Femur (tissue), 1 donor: Measurements from ENCODE around the gene GDE1.

Source experiments
- DNase-seq: peaks from one replicate; pipeline ENCODE4 v3.0.0-alpha.2; 2017

Gene GDE1

GRCh38 chr16:19523559-19524355 lies 1.9 kb upstream of the GDE1 start, which contains the start of gene CCP110:
Gene CCP110 (plus strand): TSS chr16:19523942. CDS start chr16:19527882, 3,940 bp downstream.
- peak; percentile 98 for DNase-seq

- no peak for DNase-seq
These were observed 1.3 kb upstream of the GDE1 start for GRCh38 chr16:19523184-19523558.

GRCh38 chr16:19522760-19523159 lies 862 bp upstream of the GDE1 start:
- no peak for DNase-seq

DNA sequence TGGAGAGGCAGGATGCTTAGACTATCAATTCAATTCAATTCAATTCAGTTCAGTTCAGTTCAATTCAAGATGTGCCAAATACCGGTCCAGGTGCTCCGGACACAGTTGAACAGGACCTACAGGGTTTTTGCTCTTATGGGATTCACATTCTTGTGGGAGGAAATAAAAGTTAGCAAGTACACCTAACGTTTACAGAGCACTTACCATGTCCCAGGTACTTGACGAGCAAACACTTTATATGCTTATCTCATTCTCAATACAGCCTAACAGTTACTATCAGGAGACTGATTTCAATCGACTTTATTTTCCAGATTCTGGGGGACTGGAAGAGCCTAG lies 467 bp upstream of the GDE1 start:
- DNase-seq = no peak

DNA sequence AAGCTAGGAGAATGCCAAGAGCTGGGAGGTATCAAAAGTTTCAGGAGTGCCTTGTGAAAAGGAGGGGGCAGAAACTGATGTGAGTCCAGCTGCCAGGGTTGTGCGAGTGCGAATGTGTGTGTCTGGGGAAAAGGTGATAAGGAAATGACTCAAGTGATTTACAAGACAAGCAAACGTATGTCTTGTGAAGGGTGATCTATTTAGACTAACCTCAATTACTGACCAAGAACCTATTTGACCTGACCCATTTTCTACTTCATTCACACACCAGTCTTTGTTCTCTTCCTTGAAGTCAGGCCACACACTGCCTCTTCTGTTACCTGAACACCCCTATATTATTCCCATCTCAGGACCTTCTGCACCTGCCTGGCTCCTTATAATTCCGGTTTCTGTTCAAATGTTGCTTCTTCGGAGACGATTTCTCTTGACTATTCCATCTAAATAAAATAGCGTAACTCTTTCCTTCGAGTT lies 1.0 kb downstream of the GDE1 start:
- DNase-seq = no peak

DNA sequence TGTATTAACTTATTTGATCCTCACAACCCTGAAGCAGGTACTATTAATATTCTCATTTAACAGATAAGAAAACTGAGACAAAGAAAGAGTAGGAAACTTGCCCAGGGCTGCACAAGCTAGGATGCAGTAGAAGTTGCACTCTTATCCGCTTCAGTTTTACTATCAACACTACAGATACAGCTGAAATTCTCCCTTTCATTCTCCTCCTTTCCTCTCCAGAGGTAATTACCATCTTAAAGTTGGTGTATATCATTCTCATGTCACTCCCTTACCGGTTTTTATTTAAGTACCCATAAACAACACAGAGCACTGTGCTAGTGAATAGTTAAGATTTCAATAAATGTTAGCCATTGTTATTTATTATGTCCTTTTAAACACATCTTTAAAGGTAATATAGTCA lies 3.5 kb downstream of the GDE1 start:
- no peak for DNase-seq

DNA sequence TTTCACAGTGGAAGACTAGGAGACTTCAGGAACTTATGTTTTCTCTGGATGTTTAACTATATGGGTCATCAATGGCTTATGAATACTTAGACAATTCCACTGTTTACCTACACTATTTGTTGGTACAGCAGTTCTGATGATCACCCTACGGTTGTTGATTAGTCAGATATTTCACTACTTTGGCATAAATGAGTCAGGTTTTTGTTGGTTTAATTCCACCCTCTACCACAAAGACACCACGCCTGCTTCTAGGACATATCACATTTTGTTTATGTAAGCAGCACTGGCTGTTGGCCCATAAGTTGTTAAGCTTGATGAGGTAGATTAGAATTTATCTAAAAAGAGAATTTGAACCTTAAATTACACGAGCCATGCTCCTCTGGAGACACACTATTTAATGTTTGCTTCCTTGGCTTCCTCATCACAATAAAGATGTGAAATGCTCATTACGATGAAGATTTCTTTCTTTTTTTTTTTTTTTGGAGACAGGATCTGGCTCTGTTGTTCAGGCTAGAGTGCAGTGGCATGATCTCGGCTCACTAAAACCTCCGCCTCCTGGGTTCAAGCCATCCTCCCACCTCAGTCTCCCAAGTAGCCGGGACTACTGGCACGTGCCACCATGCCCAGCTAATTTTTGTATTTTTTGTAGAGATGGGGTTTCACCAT lies 4.3 kb downstream of the GDE1 start:
- no peak for DNase-seq

DNA sequence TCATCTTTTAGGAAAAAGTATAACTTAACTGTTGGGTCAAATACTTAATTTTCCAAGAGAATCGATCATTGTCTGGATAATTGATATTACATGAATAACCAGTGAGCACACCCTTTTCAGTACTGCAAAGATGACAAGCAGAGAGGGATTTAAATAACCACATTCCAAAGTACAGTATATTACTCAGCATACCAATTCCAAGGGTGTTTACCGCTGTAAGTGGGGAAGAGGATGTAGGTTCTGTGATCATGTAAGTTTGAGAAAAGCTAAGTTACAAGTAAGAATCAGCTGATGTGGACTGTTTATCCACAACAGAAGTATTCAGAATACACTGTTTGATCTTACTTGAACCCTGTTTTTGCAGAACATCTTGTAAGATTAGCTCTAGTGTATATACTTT lies 6.1 kb downstream of the GDE1 start:
- DNase-seq = no peak

GRCh38 chr16:19513377-19514053 lies 8.4 kb downstream of the GDE1 start:
- DNase-seq = no peak

DNA sequence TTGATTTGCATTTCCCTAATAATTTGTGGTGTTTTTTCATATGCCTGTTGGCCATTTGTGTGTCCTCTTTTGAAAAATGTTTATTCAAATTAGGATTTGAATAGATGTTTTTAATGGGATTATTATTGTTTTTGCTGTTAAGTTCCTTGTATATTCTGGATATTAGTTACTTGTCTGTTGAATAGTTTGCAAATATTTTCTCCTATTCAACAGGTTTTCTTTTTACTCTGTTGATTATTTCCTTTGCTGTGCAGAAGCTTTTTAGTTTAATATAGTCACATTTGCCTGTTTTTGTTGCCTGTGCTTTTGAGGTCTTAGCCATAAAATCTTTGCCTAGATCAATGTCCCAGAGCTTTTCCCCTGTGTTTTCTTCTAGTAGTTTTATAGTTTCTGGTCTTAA lies 9.6 kb downstream of the GDE1 start:
- no peak for DNase-seq

GRCh38 chr16:19507867-19508266 lies 14.0 kb downstream of the GDE1 start:
- no peak for DNase-seq

- no peak for DNase-seq
These were observed 14.9 kb downstream of the GDE1 start for GRCh38 chr16:19506965-19507364.

DNA sequence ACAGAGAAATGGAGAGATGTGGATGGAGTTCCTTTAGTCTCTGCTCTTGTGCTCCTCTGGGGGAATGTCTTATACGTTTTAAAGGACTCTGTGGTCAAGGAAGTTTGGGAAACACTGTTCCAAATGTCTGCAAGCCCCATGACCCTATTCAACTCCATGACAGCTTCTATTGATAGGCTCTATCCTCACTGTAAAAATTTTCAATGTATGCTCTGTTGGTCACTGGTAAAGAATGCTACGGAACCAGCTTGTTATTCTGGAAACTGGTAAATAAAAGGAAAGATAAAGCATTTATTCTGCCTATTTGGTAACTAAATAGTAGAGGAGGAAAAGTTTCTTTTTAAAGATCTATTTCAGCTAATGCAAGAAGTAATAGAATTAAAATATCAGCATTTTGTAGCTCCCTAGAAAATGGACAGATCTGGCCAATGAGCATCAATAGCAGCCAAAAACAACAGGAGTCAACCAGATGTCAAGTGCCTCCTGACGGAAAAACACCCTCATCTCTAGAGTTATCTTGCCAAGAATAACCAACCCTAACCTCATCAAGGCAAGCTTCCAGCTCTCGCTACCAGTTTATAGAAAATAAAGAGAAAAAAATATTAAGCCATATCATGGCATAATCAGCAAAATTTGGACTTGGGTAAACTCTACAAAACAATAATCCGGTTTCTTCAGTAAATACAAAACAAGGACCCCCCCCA lies 16.1 kb downstream of the GDE1 start:
- peak; percentile 32 for DNase-seq

GRCh38 chr16:19503461-19504075 lies 18.3 kb downstream of the GDE1 start:
- no peak for DNase-seq

GRCh38 chr16:19502395-19503131 lies 19.3 kb downstream of the GDE1 start:
- DNase-seq = peak; percentile 80

GRCh38 chr16:19499481-19499880 lies 22.4 kb downstream of the GDE1 start:
- no peak for DNase-seq

- DNase-seq = no peak
These were observed 22.9 kb downstream of the GDE1 start for GRCh38 chr16:19499006-19499405.

GRCh38 chr16:19497176-19497575 lies 24.7 kb downstream of the GDE1 start:
- DNase-seq = no peak

DNA sequence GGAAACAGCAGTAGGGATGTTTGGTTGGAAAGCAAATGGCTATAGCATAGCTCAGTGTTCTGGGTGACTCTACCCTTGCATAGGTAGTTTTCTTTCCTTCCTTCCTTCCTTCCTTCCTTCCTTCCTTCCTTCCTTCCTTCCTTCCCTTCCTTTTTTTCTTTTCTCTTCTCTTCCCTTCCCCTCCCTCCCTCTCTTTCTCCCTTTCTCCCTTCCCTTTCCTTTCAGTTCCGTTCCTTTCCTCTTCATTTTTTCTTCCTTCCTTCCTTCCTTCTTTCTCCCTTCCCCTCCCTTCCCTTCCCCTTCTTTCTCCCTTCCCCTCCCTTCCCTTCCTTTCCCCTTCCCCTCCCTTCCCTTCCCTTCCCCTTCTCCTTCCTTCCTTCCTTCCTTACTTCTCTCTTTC lies 31.3 kb downstream of the GDE1 start:
- no peak for DNase-seq

DNA sequence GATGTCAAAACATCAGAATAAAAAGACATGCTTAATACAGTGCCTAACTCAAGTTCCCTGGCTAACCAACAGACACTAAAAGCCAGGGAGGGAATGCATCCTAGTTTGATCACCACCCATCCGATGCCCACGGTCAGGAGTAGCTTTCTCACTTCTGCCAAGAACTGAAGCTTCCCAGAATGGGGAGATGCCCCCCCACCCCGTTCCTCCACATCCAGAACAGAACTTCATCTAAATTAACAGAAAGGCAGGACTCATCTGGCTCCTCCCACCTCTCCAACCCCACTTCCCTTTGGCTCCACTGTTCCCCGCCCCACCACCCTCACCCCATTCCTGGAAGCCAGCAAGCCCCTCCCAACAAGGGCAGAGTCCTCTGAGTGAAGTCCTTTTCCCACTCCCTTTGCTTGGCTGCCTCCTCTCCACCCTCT lies 33.7 kb downstream of the GDE1 start:
- no peak for DNase-seq

GRCh38 chr16:19486750-19487325 lies 35.1 kb downstream of the GDE1 start:
- no peak for DNase-seq

- no peak for DNase-seq
These were observed 35.8 kb downstream of the GDE1 start for GRCh38 chr16:19486051-19486450.
